GM19397 (cell line): ENCODE results near the gene GMDS.
"Not testable (repeated sequence)": the region's sequence is repeated elsewhere in the genome, so short reads cannot be mapped to it uniquely, and the experiment has no call there.

Source experiments
- ATAC-seq: cut with Tn5 transposase; IDR thresholded peaks from one replicate; pipeline ENCODE4 v1.9.1; 2021; ENCODE audit warnings: mild to moderate bottlenecking, moderate library complexity; ENCODE audit not compliant: unreplicated experiment

GMDS gene

GRCh38 chr6:1764397-1764987, 480.9 kb downstream of the GMDS start:
- no peak for ATAC-seq

- ATAC-seq = no peak
Measured at GRCh38 chr6:1763404-1763803, 482.0 kb downstream of the GMDS start.

DNA sequence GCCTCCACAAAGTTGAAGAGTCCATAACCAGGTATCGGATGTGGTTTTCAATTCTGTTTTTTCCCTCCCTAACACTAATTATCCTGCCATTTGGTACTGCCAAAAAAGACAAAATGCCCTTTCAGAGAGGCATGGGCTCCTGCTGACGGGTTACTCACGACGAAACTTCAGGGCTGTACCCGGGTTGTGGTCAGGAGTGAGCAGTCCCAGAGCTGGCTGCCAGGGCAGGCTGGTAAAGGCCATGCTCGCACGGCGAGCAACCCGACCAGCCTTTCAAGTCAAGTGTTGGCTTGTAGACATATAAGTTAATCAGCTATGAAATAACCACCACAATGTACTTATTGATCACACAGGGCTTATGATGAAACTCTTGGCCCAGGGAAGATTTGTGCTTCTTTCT, 483.2 kb downstream of the GMDS start:
- ATAC-seq = no peak

- ATAC-seq = no peak
Measured at GRCh38 chr6:1761477-1761877, 483.9 kb downstream of the GMDS start.

- ATAC-seq = no peak
Measured at GRCh38 chr6:1760876-1761275, 484.5 kb downstream of the GMDS start.

DNA sequence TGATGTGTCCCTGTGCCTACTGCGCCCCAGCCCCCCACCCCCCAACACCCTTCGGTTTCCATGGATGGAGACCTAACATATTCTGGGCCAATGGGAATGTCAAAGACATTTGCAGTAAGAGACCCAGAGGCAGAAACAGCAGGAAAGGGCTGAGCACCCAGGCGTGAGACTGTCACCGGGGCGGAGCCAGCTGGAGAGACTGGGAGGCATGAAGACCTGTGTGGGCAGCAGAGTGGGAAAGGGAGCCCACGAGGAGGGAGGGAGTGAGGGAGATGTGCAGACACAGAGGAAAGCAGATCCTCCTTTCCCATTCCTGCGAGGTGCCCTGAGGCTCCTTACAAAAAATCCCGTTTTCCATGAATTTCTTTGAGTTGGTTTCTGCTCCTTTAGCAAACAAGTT, 485.5 kb downstream of the GMDS start:
- no peak for ATAC-seq

DNA sequence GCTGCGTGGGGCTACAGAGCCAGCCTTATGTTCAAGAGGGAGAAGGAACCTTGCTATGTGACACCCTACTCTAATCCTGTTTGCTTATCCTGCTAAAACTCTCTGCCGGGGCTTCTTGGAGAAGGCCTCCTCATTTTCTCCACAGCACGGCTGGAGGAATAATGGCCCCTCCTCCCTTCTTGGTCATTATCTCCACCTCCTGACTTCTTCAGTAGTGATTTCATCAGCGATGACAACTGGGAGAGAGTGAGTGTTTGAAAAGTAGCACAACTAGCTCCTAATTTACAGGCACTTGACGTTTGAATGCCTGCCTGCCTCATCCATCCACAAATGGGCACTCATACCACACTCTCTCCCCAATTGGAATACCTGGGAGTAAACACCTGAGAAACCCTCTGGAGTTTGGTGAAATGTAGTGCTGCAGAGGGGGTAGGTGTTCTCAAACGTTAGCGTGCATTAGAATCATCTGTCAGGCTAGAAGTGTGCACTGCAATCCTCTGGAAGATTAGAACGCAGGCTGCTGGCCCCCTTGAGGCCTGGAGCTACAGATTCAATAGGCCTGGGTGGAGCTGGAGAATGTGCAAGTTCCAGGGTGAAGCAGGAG, 487.2 kb downstream of the GMDS start:
- ATAC-seq = no peak

- no peak for ATAC-seq
Measured at GRCh38 chr6:1757131-1757530, 488.3 kb downstream of the GMDS start.

DNA sequence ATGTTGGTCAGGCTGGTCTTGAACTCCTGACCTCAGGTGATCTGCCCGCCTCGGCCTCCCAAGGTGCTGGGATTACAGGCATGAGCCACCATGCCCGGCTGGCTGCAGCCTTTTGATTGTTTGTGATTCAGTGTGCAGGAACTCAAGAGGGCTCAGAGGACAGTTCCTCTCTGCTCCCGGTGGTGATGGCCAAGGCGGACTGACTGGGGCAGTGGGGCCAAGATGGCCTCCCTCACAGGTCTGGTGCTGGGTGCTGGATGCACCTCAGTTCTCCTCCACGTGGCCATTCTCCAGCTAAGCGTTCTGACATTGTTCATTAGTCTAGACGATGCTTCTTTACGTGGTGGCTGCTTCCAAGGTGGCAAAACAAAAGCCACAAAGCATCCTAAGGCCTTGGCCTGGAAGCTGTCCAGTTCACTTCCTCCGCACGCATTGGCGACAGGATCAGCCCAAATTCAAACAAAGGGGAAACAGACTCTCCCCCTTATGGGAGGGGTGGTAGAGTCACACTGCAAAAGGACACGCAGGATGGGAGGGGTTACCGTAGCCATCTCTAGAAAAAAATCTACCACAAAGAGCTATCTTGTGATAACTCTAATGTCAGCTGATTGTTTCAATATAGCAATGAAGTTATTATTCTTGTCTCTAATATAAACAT, 488.8 kb downstream of the GMDS start:
- ATAC-seq = no peak

- not testable (repeated sequence) for ATAC-seq
Measured at GRCh38 chr6:1751063-1751462, 494.3 kb downstream of the GMDS start.

GRCh38 chr6:1749041-1749440, 496.4 kb downstream of the GMDS start:
- no peak for ATAC-seq

GRCh38 chr6:1747531-1747930, 497.9 kb downstream of the GMDS start:
- no peak for ATAC-seq

GRCh38 chr6:1747003-1747402, 498.4 kb downstream of the GMDS start:
- no peak for ATAC-seq

DNA sequence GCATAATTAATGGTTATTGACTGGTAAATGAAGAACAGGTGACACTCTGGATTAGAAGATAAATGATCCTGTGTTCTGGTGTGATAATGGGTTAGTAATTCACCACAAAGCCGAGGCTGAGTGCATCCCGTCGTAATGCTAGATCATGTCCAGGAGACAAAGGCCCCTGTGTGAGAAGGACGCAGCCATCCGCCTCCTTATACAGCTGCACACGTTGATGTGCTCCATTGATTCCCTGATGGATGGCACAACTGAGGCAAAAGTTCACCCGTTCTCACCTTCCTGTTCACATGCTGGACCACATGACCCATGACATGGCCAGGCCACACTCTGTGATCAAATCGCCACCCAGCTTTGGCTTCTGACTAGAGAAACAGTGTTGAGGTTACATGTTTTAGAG, 499.6 kb downstream of the GMDS start:
- no peak for ATAC-seq

- ATAC-seq = no peak
Measured at GRCh38 chr6:1744543-1744942, 500.9 kb downstream of the GMDS start.

DNA sequence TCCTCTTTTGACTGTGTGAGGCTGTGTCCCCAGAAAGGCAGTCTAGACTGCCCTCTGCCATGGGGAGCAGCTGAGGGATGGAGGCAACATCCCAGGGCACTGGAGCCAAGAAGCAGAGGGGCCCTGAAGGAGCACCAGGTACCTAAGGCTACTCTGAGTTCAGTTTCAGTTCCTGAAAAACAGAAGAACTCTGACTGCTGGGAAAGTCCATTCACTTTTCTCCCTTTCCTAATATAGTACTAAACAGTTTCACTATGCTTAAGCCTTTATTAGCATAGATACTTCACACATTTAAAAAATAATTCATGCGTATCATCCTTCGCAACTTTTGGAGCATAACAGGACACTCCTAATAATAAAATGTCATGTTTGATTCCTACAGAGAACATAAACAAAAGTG, 505.7 kb downstream of the GMDS start:
- ATAC-seq = peak; percentile 79

GRCh38 chr6:1739220-1739619, 506.2 kb downstream of the GMDS start:
- ATAC-seq = peak; percentile 33

- no peak for ATAC-seq
Measured at GRCh38 chr6:1738558-1739081, 506.8 kb downstream of the GMDS start.

DNA sequence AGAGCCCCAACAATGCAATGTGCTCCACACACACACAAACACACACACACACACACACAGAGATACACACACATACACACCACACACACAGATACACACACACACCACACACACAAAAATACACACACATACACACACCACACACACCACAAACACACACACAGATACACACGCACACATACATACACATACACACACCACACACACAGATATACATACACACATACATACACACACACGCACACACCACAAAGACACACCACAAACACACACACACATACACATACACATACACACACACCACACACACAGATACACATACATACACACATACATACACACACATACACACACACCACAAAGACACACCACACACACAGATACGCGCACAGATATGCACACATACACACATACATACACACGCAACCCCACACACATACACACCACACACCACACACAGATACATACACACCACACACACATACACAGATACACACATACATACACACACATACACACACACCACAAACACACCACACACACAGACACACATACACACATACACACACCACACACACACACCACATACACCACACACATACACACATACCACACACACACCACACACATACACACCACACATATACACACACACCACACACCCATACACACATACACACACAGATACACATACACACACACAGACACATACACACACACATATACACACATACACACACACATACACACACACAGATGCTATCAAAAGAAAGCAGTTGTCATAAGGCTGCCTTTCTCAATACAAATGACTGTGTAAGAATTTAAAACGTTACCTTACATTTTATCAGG, 507.7 kb downstream of the GMDS start:
- ATAC-seq = no peak

DNA sequence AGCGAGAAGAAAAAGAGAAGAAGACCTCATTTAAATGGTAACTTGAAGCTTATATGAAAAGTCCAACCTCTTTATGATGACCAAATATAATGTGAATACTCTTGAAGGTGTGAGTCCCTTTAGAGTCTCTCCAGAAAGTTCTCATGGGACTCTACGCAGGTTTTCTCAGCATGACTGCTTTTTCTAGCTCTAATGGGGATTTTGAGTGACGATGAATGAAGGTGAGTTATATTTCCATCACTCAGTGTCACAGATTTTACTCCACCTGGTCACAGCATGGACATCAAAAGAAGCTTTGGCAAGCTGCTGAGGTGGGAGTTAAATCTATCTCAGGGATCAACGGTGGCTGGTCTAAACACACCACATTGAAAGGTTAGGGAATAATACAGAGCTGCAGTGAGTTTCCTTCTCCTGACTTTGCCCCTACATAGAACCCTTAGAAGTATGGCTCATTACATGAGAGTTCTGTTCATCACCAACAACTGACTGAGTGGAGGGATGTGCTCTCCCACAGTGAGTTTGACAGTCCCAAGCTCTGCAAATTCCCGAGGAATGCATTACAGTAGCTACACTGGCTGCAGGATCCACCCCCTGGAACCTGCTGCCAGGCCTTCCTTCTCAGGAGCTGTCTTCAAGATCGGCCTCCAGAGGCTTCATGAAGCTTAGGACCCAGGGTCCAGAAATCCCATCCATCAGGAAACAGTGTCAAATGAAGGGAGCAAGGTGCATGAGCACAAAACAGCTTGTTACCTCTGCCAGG, 508.9 kb downstream of the GMDS start:
- ATAC-seq = no peak
